CD4-positive, alpha-beta T cell treated with Interleukin-17A for 4 hours (primary cell): ENCODE data around the gene RNF217.

Experiments used
- DNase-seq: peaks from one replicate; pipeline ENCODE4 v3.0.0-alpha.2; 2020; ENCODE audit warnings: mixed read lengths

Gene RNF217

GRCh38 chr6:124991764-124992295, 29.6 kb downstream of the RNF217 start:
- DNase-seq: no peak

GRCh38 chr6:124993327-124993726, 31.1 kb downstream of the RNF217 start:
- no peak for DNase-seq

GRCh38 chr6:124994648-124995047, 32.4 kb downstream of the RNF217 start:
- no peak for DNase-seq

GRCh38 chr6:124995131-124995530, 32.9 kb downstream of the RNF217 start:
- DNase-seq: no peak

GRCh38 chr6:124995645-124996325, 33.5 kb downstream of the RNF217 start:
- no peak for DNase-seq

GRCh38 chr6:124996411-124996810, 34.2 kb downstream of the RNF217 start:
- DNase-seq: no peak

- DNase-seq: no peak
Observed at GRCh38 chr6:124997196-124997875, 35.1 kb downstream of the RNF217 start.

- DNase-seq: no peak
Observed at GRCh38 chr6:124999105-124999764, 37.0 kb downstream of the RNF217 start.

GRCh38 chr6:125001684-125002405, 39.6 kb downstream of the RNF217 start:
- DNase-seq: no peak

GRCh38 chr6:125002406-125002741, 40.1 kb downstream of the RNF217 start:
- no peak for DNase-seq

GRCh38 chr6:125003070-125003469, 40.8 kb downstream of the RNF217 start:
- no peak for DNase-seq

GRCh38 chr6:125004198-125004597, 42.0 kb downstream of the RNF217 start:
- DNase-seq: no peak

GRCh38 chr6:125004797-125005595, 42.8 kb downstream of the RNF217 start:
- no peak for DNase-seq

- no peak for DNase-seq
Observed at GRCh38 chr6:125008261-125008703, 46.0 kb downstream of the RNF217 start.

GRCh38 chr6:125008957-125009356, 46.7 kb downstream of the RNF217 start:
- DNase-seq: no peak

- no peak for DNase-seq
Observed at GRCh38 chr6:125009578-125009977, 47.3 kb downstream of the RNF217 start.

- no peak for DNase-seq
Observed at GRCh38 chr6:125013938-125014660, 51.9 kb downstream of the RNF217 start.

GRCh38 chr6:125014661-125014957, 52.4 kb downstream of the RNF217 start:
- DNase-seq: no peak

GRCh38 chr6:125015152-125015551, 52.9 kb downstream of the RNF217 start:
- no peak for DNase-seq

GRCh38 chr6:125018136-125018535, 55.9 kb downstream of the RNF217 start:
- no peak for DNase-seq

- DNase-seq: no peak
Observed at GRCh38 chr6:125019281-125019680, 57.0 kb downstream of the RNF217 start.

GRCh38 chr6:125019918-125020317, 57.7 kb downstream of the RNF217 start:
- no peak for DNase-seq
